ENCODE results near the gene TMTC1.
"Not testable (repeated sequence)": the region's sequence is repeated elsewhere in the genome, so short reads cannot be mapped to it uniquely, and the experiment has no call there.

Gene TMTC1

GRCh38 chr12:29563071-29563470 lies 220.7 kb downstream of the TMTC1 start:
- no peak for DNase-seq

DNA sequence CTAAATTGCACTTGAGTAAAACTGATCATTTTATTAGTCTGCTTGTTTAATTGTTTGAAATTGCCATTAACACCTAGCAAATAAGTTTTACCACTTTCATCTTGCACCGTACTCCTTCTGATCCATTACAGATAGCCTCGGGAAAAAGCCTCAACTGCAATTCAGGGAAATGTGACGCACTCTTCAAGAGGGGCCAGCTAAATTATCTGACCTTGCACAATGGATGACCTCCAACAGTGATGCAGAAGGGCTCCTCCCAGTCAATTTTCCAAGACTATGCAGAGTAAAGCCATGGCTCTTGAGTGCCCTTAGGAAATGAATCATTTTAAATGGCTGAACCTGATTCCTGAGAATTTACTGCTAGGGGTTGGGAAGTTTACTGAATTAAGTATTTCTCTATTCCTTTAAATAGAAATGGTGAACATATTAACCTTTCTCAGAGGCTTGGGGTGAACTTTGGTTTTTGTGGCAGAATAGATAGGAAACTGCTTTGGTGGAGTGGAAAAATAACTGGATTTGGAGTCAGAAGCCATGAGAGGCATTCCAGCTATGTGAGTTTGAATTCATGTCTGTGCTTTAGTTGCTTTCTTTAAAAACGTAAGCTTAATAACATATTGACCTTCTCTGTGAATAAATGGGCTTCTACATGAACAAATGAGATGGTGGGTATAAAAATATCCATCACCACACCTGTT lies 221.5 kb downstream of the TMTC1 start:
- DNase-seq: no peak

- DNase-seq: no peak
Observed at GRCh38 chr12:29561664-29562071, 222.1 kb downstream of the TMTC1 start.

- no peak for DNase-seq
Observed at GRCh38 chr12:29559198-29559597, 224.5 kb downstream of the TMTC1 start.

GRCh38 chr12:29556363-29556762 lies 227.4 kb downstream of the TMTC1 start:
- DNase-seq: no peak

DNA sequence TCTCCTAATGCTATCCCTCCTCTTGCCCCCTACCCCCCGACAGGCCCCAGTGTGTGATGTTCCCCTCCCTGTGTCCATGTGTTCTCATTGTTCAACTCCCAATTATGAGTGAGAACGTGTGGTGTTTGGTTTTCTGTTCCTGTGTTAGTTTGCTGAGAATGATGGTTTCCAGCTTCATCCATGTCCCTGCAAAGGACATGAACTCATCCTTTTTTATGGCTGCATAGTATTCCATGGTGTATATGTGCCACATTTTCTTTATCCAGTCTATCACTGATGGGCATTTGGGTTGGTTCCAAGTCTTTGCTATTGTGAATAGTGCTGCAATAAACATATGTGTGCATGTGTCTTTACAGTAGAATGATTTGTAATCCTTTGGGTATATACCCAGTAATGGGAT lies 228.3 kb downstream of the TMTC1 start:
- not testable (repeated sequence) for DNase-seq

GRCh38 chr12:29552994-29553748 lies 230.6 kb downstream of the TMTC1 start:
- DNase-seq: no peak

GRCh38 chr12:29552324-29552927 lies 231.3 kb downstream of the TMTC1 start:
- DNase-seq: peak; percentile 59

GRCh38 chr12:29551812-29552211 lies 231.9 kb downstream of the TMTC1 start:
- DNase-seq: no peak

DNA sequence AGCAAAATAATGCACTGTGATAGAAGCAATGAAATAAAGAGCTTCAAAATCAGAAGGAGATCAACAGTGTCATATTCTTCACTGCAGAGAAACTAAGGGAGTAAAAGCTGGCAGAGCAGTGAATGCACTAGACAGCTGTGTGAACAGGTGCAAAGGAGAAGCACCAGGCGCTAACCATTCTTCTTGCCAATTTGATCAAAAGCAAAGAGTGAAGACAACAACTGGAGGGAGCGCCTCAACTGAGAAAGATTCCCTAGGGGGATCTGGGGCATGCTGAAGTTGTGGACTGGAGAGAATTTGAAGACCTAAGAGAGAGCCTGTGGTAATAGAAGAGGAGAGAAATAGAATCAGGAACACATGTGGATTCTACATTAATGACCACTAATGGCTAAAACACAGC lies 235.9 kb downstream of the TMTC1 start:
- no peak for DNase-seq

DNA sequence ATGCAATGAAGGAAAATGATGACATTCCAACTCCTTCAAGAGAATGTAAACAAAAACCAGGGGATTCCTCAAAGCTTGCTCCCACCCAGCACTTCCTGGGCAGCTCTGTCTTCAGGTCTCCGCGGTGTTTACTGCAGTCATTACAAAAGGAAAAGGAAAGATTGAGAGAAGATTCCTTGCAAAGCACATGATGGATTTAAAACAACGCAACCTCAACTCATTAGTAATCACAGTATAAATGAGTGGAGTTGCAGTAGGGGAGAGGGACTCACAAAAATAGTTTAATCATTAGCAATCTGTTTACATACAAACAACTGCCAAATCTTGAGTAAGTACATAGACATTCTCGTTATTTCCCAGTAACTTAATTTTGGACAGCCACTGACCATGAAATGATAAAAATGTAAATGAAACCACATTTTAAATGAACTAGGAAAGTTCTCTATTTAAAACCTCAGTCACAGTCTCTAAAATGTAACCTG lies 236.6 kb downstream of the TMTC1 start:
- no peak for DNase-seq

- DNase-seq: no peak
Observed at GRCh38 chr12:29546000-29546399, 237.7 kb downstream of the TMTC1 start.

DNA sequence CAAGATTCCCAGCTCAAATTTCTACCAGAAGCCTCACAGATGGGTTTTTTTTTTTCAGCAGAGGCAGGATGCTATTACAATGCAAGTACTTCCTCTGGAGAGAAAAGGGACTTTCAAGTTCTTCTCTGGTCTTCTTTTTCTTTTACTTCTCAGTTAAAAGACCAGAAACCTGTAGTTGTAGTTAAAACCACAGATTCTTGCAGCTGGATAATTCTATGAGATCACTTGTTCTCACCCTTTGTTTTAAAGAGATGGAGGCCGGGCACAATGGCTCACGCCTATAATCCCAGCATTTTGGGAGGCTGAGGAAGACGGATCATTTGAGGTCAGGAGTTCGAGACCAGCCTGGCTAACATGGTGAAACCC lies 238.7 kb downstream of the TMTC1 start:
- DNase-seq: no peak

DNA sequence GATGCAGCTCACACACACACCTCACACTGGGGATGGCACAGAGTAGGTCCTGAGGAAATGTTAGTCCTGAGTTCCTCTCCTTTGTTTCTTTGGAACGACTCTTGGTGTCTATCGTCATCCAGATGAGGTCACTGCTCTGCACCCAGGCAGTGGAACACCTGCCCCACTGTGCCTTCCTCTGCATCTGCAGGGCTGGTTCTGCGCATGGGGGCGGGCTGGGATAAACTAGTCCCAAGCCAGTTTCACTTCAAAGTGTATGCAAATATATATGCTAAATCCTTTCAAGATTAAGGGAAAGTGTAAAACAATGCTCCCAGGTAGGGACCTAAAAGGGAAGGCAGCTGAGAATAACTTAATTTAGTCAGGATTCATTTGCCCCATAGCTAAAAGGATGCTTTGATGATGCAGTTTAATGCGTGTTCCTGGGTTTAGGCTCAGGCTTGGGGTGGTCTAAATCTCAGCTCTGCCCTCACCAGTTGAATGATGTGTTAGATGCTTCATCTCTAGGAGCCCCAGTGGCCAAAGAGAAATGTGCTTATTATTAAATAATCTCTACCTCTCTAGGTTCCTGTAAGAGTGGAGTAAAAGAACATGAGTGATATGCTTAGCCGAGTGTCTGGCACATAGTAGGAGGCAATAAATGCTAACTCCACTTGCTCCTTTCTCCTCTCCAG lies 239.2 kb downstream of the TMTC1 start:
- no peak for DNase-seq

DNA sequence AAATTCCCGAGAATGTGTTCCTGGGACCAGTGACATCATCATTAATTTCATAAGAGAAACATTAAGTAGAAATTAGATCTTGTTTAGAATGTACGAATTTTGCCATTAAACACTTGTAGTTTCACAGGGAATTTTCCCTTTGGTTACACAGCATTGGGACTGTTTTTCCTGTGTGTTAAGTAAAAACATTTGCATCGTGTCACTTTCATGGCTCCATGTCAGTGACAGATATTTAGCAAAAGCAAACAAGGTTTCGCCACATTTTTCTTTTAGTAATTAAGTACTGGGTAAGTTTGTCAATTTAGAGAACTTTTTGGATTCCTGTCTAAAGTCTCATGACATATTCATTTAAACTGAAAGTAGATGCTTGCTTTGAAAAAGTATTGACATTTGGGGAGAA lies 240.7 kb downstream of the TMTC1 start:
- DNase-seq: no peak

DNA sequence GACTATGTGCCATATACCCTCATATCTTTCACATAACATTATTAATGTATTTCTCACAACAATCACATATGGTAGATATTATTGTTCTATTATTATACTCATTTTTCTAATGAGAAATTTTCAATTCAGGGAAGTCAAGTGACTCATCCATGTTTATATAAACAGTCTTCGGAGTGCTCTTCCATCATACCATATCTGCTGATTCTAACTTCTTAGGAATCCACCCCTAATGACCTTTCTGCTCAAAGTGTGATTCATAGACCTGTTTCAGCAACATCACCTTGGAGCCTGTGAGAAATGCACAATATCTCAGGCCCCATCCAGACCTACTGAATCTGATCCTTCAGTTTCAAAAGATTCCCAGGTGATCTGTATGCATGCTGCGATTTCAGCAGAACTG lies 246.4 kb downstream of the TMTC1 start:
- DNase-seq: no peak

DNA sequence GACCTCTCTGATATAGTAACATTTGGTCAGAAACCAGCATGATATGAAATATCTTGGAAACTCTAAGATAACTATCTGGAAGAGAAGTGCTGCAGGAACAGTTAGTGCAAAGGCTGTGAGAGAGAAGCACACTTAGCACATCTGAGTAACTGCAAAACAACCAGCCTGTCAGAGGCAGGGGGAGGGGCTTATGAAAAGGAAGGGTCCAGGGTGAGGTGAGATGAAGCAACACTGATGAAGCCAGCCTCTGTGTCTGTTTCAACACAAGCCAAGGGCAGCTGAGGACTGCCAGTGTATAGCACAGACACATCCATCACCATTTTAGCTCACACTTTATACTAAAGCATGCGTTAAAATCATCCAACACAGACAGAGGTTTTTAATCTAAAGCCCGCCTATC lies 248.8 kb downstream of the TMTC1 start:
- DNase-seq: no peak

DNA sequence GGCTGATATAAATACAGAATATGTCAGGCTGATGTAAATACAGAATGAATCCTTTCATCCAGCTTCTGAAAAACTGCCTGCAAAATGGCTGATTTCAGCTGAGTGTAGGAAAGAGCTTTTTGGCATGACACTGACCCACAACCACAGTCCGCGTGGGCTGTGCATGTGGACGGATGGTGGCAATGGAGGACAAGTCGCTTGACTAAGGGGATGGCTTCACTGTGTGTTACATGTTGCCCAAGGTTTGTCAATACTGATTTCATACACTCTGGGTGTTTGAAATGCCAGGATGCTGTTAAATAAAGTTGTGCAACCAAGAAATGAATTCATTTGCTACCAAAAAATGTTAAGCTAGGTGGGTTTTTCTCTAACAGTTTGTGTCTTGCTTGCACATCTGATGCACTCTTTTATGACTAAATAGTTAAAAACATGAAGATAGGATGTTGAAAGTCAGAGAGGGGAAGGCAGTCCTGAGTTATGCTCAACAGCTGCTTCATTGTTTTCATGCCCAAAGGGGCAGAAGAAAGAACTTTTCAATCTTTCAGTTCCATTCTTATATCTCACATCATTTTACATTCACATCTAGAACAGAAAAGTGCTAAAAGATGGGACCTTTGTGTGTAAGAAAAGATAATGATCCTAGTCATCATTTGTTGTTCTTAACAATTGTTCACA lies 249.8 kb downstream of the TMTC1 start:
- no peak for DNase-seq

GRCh38 chr12:29531471-29531870 lies 252.3 kb downstream of the TMTC1 start:
- no peak for DNase-seq

DNA sequence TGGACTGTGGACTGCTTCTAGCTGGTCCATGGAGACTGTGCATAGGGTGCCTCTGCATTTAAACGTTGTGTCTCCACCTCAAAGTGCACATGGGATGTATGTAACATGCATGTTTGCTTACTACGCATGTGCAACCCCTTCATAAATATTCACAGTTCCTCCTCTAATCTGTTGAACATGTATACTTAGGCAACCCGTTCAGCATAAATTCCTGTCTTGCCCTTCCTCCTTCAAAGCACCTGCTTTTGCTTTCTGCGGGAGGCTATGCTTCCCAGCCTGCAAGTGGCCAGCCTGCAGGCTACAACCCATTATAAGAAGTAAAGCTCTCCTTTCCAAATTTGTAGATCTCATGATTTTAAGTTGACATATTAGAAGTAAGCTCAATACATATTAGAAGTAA lies 253.3 kb downstream of the TMTC1 start:
- DNase-seq: no peak

DNA sequence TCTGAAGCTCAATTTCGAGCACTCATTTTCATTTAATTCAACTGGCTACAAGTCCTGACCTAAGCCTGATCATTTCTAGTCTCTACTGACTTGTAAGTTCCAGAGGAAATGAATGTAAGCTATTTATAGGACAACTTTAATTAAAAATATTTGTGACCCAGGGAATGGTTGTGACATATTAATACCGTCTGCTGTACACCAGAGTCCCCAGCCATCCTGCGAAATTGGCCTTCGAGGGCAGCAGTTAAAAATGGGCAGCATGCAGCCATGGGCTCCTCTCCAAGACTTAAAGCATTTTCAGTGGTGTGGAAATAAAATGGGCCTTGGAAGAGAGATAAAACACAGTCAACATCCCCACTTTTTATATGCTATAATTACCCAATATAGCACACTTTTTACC lies 255.6 kb downstream of the TMTC1 start:
- DNase-seq: no peak

DNA sequence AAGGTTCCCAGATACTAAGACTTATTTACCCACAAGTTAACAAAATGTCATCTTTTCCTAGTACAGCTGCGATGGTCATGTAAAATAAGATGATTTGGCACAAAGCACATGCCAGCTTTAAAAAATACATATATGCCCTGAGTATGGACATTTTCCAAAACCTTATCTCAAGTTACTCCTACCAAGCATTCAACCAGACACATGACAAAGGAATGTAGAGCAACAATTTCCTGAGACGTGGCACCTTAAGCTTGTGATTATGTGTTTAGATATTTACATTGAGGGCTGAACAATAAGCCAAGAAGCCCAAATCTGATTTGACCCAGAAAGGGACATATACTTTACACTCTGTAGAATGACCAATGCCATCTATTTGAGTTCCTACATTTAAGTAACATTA lies 261.8 kb downstream of the TMTC1 start:
- DNase-seq: no peak

DNA sequence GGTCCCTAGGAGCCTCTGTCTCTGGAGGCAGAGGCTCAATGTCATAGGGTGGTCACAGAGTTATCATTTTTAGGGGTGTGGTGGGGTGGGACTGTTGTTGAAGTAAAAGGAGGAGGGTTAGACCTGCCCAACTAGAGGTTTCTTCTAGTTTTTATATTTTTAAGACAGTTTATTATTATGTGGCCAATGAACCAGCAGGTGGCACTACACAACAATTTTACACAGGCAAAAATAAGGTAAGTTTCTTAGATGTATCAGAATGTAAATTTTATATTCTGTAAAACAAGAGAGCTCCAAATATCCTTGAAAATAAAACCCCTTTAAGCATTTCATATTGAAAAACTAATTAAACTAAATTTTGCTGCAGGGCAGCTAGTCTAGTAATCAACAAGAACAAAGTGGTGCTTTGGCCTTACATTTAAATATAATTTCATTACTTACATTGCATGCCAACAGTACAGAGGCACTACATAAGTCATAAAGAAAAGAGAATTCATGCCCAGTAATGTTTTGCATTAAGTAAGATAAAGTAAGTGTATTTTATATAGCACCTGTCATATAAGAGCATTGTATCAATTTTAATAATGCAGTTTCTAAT lies 264.1 kb downstream of the TMTC1 start:
- DNase-seq: no peak
